ENCODE data around the gene DOK7.

GRCh38 chr4:3464911-3465697 is 2.0 kb downstream of the DOK7 start:
- TF ChIP-seq CTCF (conservative IDR thresholded peaks at IDR 0.05; ENCODE audit: low read depth, low read length) (no peak), POLR2A (IDR thresholded peaks at IDR 0.05; ENCODE audit: low read depth, low read length) (no peak), NFE2L2 (IDR thresholded peaks at IDR 0.05; ENCODE audit: low read depth, low read length) (no peak), RFX5 (IDR thresholded peaks at IDR 0.05; ENCODE audit: low read depth, low read length) (no peak), MXI1 (IDR thresholded peaks at IDR 0.05; ENCODE audit: borderline replicate concordance, low read depth, low read length) (no peak), ELK1 (IDR thresholded peaks at IDR 0.05; ENCODE audit: borderline replicate concordance, low read depth, low read length) (no peak), RAD21 (IDR thresholded peaks at IDR 0.05; ENCODE audit: low read length) (no peak), USF2 (IDR thresholded peaks at IDR 0.05; ENCODE audit: low read depth, low read length) (no peak)
